ENCODE data around the gene PPFIBP1.

PPFIBP1 gene

GRCh38 chr12:27606986-27607385, 83.0 kb downstream of the PPFIBP1 start:
- Histone ChIP-seq H3K36me3 (ENCODE audit: insufficient read depth, low read length) (no peaks in the 10 kb centered on the region), H3K27ac (no peak overlapping the region), H3K9ac (ENCODE audit: insufficient read length) (no peak overlapping the region), H3K9me3 (ENCODE audit: low read depth, low read length) (no peaks in the 10 kb centered on the region), H3K4me3 (no peak overlapping the region)
- no peak for DNase-seq (ENCODE audit: low read depth, low spot score)
- TF ChIP-seq EZH2 (IDR thresholded peaks at IDR 0.05) (no peak), POLR2AphosphoS5 (IDR thresholded peaks at IDR 0.05; ENCODE audit: borderline replicate concordance, low read depth, low read length) (no peak)

DNA sequence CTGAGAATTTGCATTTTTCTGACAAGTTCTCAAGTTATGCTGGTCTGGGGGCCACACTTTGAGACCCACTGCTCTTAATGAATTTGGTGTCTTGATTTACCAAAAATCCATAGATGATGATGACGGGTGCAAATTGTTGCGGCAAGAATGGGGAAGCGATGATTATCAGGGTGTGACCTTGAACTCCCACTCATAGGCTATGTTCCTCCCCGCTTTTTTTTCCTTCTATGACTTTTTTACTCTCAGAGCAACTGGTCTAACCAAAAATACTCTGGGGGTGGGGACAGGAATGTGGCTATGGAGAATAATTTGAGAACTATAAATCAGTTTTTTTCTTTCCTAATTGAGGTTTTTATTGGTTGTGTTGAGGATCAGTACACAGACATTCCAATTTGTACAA, 83.6 kb downstream of the PPFIBP1 start:
- no peak for DNase-seq (ENCODE audit: low read depth, low spot score)
- Histone ChIP-seq H3K9me3 (ENCODE audit: low read depth, low read length) (no peaks in the 10 kb centered on the region), H3K9ac (ENCODE audit: insufficient read length) (no peak overlapping the region), H3K4me3 (no peak overlapping the region), H3K36me3 (ENCODE audit: insufficient read depth, low read length) (no peaks in the 10 kb centered on the region), H3K27ac (no peak overlapping the region)
- no peak for TF ChIP-seq FOXP2 (optimal IDR thresholded peaks at IDR 0.05; ENCODE audit: control extremely low read depth, extremely low read length, insufficient read depth)

DNA sequence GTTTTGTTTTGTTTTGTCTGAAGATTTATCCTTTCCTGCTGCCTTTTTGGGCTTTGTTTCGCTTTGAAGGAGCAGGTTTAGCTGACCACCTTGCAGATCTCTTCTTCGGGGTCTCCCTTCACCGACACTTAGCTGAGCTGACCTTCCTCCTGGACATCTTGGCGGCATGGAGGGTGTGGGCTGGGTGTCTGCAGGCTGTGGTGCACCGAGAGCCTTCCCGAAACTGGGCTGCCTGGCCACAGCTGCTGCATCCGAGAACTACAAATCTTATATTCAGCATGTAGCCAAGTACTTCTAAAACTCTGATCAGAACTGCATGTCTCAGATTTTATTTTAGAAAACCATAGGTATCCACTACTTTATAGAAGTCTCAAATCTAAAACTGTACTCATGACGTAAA, 84.9 kb downstream of the PPFIBP1 start:
- no peak overlapping the region for H3K9ac ChIP-seq (ENCODE audit: insufficient read length)
- TF ChIP-seq EZH2 (IDR thresholded peaks at IDR 0.05): no peak
- no peak for TF ChIP-seq FOXP2 (optimal IDR thresholded peaks at IDR 0.05; ENCODE audit: control extremely low read depth, extremely low read length, insufficient read depth)
- no peak for TF ChIP-seq POLR2AphosphoS5 (IDR thresholded peaks at IDR 0.05; ENCODE audit: borderline replicate concordance, low read depth, low read length)
- H3K27ac ChIP-seq: no peak overlapping the region
- no peak for DNase-seq (ENCODE audit: low read depth, low spot score)
- no peak overlapping the region for H3K4me3 ChIP-seq
- no peaks in the 10 kb centered on the region for H3K9me3 ChIP-seq (ENCODE audit: low read depth, low read length)
- H3K36me3 ChIP-seq (ENCODE audit: insufficient read depth, low read length): no peaks in the 10 kb centered on the region

- no peak for TF ChIP-seq POLR2AphosphoS5 (IDR thresholded peaks at IDR 0.05; ENCODE audit: borderline replicate concordance, low read depth, low read length)
- no peak overlapping the region for H3K9ac ChIP-seq (ENCODE audit: insufficient read length)
- no peak for DNase-seq (ENCODE audit: low read depth, low spot score)
These were observed 86.4 kb downstream of the PPFIBP1 start for GRCh38 chr12:27610374-27610773.

DNA sequence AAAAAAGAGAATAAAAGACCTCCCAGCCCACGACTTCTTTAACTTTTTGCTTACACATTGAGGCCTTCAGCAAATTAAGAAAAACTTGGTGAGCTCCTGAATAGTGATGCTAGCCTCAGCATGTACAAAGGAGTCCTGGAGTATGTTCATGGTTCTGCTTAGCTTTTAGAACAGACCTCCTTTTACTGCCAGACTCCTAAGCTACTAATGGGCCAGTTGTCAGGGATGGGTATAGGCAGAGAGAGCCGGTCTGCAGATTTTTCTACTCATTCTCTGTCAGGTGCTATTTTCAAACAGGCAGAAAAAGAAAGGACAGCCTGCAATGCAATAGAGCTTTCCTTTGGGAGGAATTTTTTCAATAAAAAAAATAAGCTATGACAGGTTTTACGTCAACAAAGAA, 90.4 kb downstream of the PPFIBP1 start:
- DNase-seq (ENCODE audit: low read depth, low spot score): no peak
- TF ChIP-seq FOXP2 (optimal IDR thresholded peaks at IDR 0.05; ENCODE audit: control extremely low read depth, extremely low read length, insufficient read depth): no peak
- TF ChIP-seq EZH2 (IDR thresholded peaks at IDR 0.05): no peak
- no peak overlapping the region for H3K27ac ChIP-seq
- H3K9me3 ChIP-seq (ENCODE audit: low read depth, low read length): no peaks in the 10 kb centered on the region
- no peaks in the 10 kb centered on the region for H3K36me3 ChIP-seq (ENCODE audit: insufficient read depth, low read length)
- H3K4me3 ChIP-seq: no peak overlapping the region
- no peak overlapping the region for H3K9ac ChIP-seq (ENCODE audit: insufficient read length)

More at GRCh38 chr12:27610374-27610773, 86.4 kb downstream of the PPFIBP1 start:
- Histone ChIP-seq H3K9me3 (ENCODE audit: low read depth, low read length) (no peaks in the 10 kb centered on the region), H3K4me3 (no peak overlapping the region), H3K27ac (peak overlapping the region; percentile 44; the same call in 1 of the 2 replicates), H3K36me3 (ENCODE audit: insufficient read depth, low read length) (no peaks in the 10 kb centered on the region)

DNA sequence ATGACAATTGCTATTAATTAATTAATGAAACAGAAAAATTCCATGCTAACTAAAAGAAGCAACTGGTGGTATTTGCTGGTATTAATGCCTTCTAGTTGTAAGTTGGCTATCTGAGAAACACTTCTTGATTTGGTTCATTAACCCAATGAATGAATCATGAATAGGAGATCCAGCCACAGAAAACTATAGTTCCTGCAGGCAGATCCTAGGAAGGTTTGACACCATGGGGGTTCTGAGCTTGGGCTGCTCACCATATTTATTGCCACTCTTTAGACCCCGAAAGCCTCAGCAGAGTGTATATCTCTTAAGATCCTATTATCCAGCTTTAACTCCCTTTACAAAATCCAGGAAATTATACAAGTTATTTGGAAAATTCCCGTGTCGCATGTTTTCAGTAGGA, 90.9 kb downstream of the PPFIBP1 start:
- TF ChIP-seq POLR2AphosphoS5 (IDR thresholded peaks at IDR 0.05; ENCODE audit: borderline replicate concordance, low read depth, low read length) (no peak), FOXP2 (optimal IDR thresholded peaks at IDR 0.05; ENCODE audit: control extremely low read depth, extremely low read length, insufficient read depth) (no peak), EZH2 (IDR thresholded peaks at IDR 0.05) (no peak)
- Histone ChIP-seq H3K4me3 (no peak overlapping the region), H3K9me3 (ENCODE audit: low read depth, low read length) (no peaks in the 10 kb centered on the region), H3K36me3 (ENCODE audit: insufficient read depth, low read length) (no peaks in the 10 kb centered on the region), H3K9ac (ENCODE audit: insufficient read length) (no peak overlapping the region), H3K27ac (no peak overlapping the region)
- DNase-seq (ENCODE audit: low read depth, low spot score): no peak

- H3K4me3 ChIP-seq: no peak overlapping the region
- no peak overlapping the region for H3K9ac ChIP-seq (ENCODE audit: insufficient read length)
- H3K36me3 ChIP-seq (ENCODE audit: insufficient read depth, low read length): no peaks in the 10 kb centered on the region
- no peak for DNase-seq (ENCODE audit: low read depth, low spot score)
- no peak overlapping the region for H3K27ac ChIP-seq
- no peaks in the 10 kb centered on the region for H3K9me3 ChIP-seq (ENCODE audit: low read depth, low read length)
- TF ChIP-seq POLR2AphosphoS5 (IDR thresholded peaks at IDR 0.05; ENCODE audit: borderline replicate concordance, low read depth, low read length) (no peak), FOXP2 (optimal IDR thresholded peaks at IDR 0.05; ENCODE audit: control extremely low read depth, extremely low read length, insufficient read depth) (no peak), EZH2 (IDR thresholded peaks at IDR 0.05) (no peak)
These were observed 91.4 kb downstream of the PPFIBP1 start for GRCh38 chr12:27615331-27615891.

GRCh38 chr12:27616356-27617142, 92.5 kb downstream of the PPFIBP1 start:
- DNase-seq (ENCODE audit: low read depth, low spot score): no peak
- Histone ChIP-seq H3K27ac (no peak overlapping the region), H3K36me3 (ENCODE audit: insufficient read depth, low read length) (no peaks in the 10 kb centered on the region), H3K4me3 (no peak overlapping the region), H3K9ac (ENCODE audit: insufficient read length) (no peak overlapping the region), H3K9me3 (ENCODE audit: low read depth, low read length) (no peaks in the 10 kb centered on the region)
- no peak for TF ChIP-seq FOXP2 (optimal IDR thresholded peaks at IDR 0.05; ENCODE audit: control extremely low read depth, extremely low read length, insufficient read depth)
- TF ChIP-seq POLR2AphosphoS5 (IDR thresholded peaks at IDR 0.05; ENCODE audit: borderline replicate concordance, low read depth, low read length): no peak
- TF ChIP-seq EZH2 (IDR thresholded peaks at IDR 0.05): no peak

DNA sequence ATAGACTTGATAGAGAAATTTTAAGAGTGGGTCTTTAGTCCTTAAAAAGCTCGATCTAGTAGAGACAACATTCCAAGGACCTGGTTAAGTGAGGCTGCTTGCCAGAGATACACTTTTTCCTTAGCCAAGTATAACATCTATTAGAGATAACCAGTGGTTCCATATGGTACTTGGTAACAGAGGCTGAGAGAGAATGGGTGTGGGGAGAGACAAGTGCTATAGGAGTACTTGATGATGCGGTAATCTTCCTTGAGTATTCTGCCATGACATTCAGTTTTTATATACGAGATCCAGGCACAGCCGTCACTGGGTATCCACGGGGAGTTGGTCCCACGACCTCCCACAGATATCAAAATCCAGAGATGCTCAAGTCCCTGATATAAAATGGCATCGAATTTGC, 94.8 kb downstream of the PPFIBP1 start:
- Histone ChIP-seq H3K9ac (ENCODE audit: insufficient read length) (no peak overlapping the region), H3K27ac (no peak overlapping the region), H3K36me3 (ENCODE audit: insufficient read depth, low read length) (no peaks in the 10 kb centered on the region), H3K4me3 (no peak overlapping the region), H3K9me3 (ENCODE audit: low read depth, low read length) (no peaks in the 10 kb centered on the region)
- DNase-seq (ENCODE audit: low read depth, low spot score): no peak
- TF ChIP-seq POLR2AphosphoS5 (IDR thresholded peaks at IDR 0.05; ENCODE audit: borderline replicate concordance, low read depth, low read length): no peak
- TF ChIP-seq FOXP2 (optimal IDR thresholded peaks at IDR 0.05; ENCODE audit: control extremely low read depth, extremely low read length, insufficient read depth): no peak
- no peak for TF ChIP-seq EZH2 (IDR thresholded peaks at IDR 0.05)

All from SK-N-MC (cell line).